Measurements from ENCODE around the gene LRRC75A.

DNA sequence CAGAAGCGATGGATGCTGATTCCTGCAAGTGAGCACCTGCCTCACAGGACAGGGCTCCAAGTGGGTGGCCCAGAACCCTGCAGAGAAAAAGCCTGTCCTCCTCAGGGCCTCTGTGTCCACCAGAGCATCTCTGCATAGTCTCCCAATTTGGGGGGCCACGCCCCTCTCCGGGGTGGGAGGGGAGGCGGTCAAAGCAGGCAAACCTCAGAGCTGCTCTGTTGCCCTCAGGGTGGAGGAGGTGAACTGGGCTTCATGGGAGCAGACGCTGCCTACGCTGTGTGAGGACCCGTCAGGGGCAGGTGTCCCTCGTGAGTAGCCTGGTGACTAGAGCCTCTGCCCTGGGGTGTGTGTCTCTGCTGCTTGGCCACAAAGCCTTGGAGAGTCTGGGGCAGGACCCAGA is 57.3 kb downstream of the LRRC75A start:
- TF ChIP-seq GTF2F1 (IDR thresholded peaks at IDR 0.05; ENCODE audit: low read length), result no peak
- TF ChIP-seq CTCF (CRISPR knock-in tag; IDR thresholded peaks at IDR 0.05), result no peak
- no peak for TF ChIP-seq HCFC1 (IDR thresholded peaks at IDR 0.05; ENCODE audit: low read depth, low read length)
- TF ChIP-seq, protein P1, sequence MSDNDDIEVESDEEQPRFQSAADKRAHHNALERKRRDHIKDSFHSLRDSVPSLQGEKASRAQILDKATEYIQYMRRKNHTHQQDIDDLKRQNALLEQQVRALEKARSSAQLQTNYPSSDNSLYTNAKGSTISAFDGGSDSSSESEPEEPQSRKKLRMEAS (IDR thresholded peaks at IDR 0.05), result no peak
- TF ChIP-seq NBN (conservative IDR thresholded peaks at IDR 0.05), result no peak
- no peak for TF ChIP-seq HNRNPH1 (optimal IDR thresholded peaks at IDR 0.05; ENCODE audit: low read depth, low read length)
- no peak for TF ChIP-seq KLF15 (CRISPR knock-in tag; IDR thresholded peaks at IDR 0.05; ENCODE audit: borderline replicate concordance)
- TF ChIP-seq HMGXB4 (CRISPR knock-in tag; IDR thresholded peaks at IDR 0.05; ENCODE audit: borderline replicate concordance in 1 of 2, low read depth in 1 of 2), result no peak
- no peak for TF ChIP-seq YY1 (IDR thresholded peaks at IDR 0.05; ENCODE audit: insufficient read depth, insufficient replicate concordance, low read depth, low read length)
- no peak for TF ChIP-seq RARA (CRISPR knock-in tag; IDR thresholded peaks at IDR 0.05)
- no peak for TF ChIP-seq RBM22 (optimal IDR thresholded peaks at IDR 0.05; ENCODE audit: low read length)
- no peak for TF ChIP-seq TCF12 (IDR thresholded peaks at IDR 0.05)
- no peak for TF ChIP-seq TCF12 (CRISPR knock-in tag; IDR thresholded peaks at IDR 0.05)
